Measurements from ENCODE around the gene TPM2. TPM values are rescaled to one million over a fixed set of nuclear protein-coding genes. Genes with fewer than 3 reads are reported as not detected.

The TPM2 gene
- total RNA-seq, 1 donor from 2014 or later: 2.5 TPM

DNA sequence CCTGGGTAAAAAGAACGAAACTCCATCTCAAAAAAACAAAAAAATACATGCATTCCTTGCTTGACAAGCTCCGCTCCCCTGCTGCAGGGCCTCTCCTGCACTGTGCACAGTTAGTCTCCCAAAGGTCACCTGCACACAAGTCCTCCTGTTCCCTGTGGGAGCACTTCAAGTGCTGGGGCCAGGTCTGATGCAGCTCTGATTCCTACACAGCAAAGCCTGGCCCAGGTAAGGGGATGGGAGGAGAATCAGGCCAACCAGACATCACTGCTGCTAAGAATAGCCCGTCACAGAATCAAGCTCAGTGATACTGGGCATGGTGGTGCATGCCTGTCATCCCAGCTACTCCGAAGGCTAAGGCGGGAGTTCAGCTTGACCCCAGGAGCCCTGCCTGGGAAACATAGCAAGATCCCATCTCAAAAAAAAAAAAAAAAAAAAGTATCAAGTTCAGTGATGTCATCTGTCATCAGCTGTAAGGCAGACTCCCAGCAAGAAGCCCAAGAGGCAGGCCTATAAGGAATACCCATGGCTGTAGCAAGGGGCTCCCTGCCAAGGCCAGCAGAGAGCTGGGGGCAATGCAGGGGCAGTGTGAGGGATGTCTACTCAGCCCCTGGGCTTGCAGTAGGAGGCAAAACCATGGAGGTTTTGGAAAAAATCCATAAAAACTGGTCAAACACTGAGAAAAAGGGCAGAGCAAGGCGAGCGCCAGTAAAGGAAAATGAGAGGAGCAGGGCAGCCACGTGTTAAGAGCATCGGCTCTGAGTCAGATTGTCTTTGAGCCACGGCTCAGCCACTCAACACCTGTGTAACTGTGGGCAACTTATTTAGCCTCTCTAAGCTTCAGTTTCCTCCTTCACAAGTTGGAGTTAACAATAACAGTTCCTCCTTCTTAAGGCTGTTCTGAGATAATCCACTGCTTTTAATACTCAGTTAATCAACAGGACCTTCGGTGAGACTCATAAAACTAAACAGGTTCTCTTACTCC, 3.2 kb downstream of the TPM2 start:
- intact Hi-C loops (cut with micrococcal nuclease): no loop called here
- peaks cover 20% of the 10 kb centered on the region for H3K4me1 Mint-ChIP-seq (ENCODE audit: low read depth)
- no peak overlapping the region for H3K27ac Mint-ChIP-seq
- H3K36me3 Mint-ChIP-seq (ENCODE audit: low read depth): no peaks in the 10 kb centered on the region
- H3K4me3 Mint-ChIP-seq: no peak overlapping the region
- H3K27me3 Mint-ChIP-seq (ENCODE audit: insufficient read depth): peaks cover 5% of the 10 kb centered on the region
- H3K9me3 Mint-ChIP-seq: no peaks in the 10 kb centered on the region
- no peak for DNase-seq (ENCODE audit: low spot score)

DNA sequence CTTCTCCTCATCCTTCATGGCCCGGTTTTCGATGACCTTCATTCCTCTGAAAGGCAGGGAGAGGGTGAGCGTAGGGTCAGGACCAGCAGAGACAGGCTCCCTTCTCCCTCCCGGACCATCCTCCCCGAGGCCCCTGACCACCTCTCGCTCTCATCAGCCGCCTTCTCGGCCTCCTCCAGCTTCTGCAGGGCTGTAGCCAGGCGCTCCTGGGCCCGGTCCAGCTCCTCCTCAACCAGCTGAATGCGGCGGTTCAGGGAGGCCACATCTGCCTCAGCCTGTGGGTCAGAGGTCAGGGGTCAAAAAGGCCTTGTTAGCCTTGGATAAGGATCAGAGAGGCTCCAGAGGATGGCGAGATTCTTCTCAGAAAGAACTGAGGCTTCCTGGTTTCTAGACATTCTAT, 4.2 kb downstream of the TPM2 start:
- H3K27ac Mint-ChIP-seq: no peak overlapping the region
- peaks cover 5% of the 10 kb centered on the region for H3K27me3 Mint-ChIP-seq (ENCODE audit: insufficient read depth)
- H3K36me3 Mint-ChIP-seq (ENCODE audit: low read depth): no peaks in the 10 kb centered on the region
- intact Hi-C loops (cut with micrococcal nuclease): no loop called here
- no peak for DNase-seq (ENCODE audit: low spot score)
- H3K9me3 Mint-ChIP-seq: no peaks in the 10 kb centered on the region
- H3K4me3 Mint-ChIP-seq: no peak overlapping the region
- H3K4me1 Mint-ChIP-seq (ENCODE audit: low read depth): peaks cover 14% of the 10 kb centered on the region

- Mint-ChIP-seq H3K27ac (no peak overlapping the region), H3K27me3 (ENCODE audit: insufficient read depth) (peaks cover 5% of the 10 kb centered on the region), H3K4me3 (no peak overlapping the region), H3K9me3 (no peaks in the 10 kb centered on the region), H3K4me1 (ENCODE audit: low read depth) (peaks cover 14% of the 10 kb centered on the region), H3K36me3 (ENCODE audit: low read depth) (no peaks in the 10 kb centered on the region)
- intact Hi-C loops (cut with micrococcal nuclease): no loop called here
- no peak for DNase-seq (ENCODE audit: low spot score)
These were observed 4.8 kb downstream of the TPM2 start for GRCh38 chr9:35684921-35685320.

- H3K9me3 Mint-ChIP-seq: no peaks in the 10 kb centered on the region
- DNase-seq (ENCODE audit: low spot score): no peak
- no peaks in the 10 kb centered on the region for H3K36me3 Mint-ChIP-seq (ENCODE audit: low read depth)
- no peak overlapping the region for H3K4me3 Mint-ChIP-seq
- no peak overlapping the region for H3K27ac Mint-ChIP-seq
- H3K27me3 Mint-ChIP-seq (ENCODE audit: insufficient read depth): peaks cover 8% of the 10 kb centered on the region
- intact Hi-C loops (cut with micrococcal nuclease): no loop called here
- peaks cover 5% of the 10 kb centered on the region for H3K4me1 Mint-ChIP-seq (ENCODE audit: low read depth)
These were observed 6.4 kb downstream of the TPM2 start for GRCh38 chr9:35683323-35683722.

DNA sequence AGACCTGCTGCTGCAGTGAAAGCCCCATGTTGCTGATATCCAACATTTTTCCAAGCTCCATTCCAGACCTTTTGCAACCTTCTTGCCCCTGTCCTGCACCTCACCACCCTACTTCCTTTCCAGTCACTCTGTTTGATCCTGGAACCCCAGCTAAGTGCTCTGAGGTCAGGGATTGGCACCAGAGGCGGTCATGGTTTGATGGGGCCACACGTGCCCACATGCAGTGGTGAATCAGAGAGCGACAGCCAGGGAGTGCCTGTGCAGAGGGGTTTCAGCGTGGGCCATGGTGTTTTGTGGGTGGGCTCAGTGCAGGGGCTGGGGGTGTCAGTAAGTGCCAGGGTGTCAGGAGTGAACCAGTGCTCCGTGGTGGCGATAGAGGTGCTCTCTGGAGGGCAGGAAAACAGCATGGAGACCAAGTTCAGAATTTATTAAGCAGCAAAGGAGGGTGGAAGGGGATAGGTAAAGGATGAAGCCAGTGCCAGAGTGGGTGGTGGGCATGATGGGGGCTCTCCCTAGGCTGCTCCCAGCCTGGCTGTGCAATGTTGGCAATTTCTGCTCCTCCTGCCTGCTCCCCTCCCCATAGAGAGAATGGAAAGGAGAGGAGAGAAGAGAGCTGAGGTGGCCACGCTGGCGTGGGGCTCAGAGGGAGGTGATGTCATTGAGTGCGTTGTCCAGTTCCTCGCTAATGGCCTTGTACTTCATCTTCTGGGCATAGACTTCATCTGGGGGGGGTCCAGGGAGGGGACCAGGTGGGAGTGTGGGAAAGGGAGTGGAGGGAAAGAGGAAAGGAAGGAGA, 7.0 kb downstream of the TPM2 start:
- Mint-ChIP-seq H3K36me3 (ENCODE audit: low read depth) (no peaks in the 10 kb centered on the region), H3K9me3 (no peaks in the 10 kb centered on the region), H3K27me3 (ENCODE audit: insufficient read depth) (peaks cover 8% of the 10 kb centered on the region), H3K4me1 (ENCODE audit: low read depth) (no peaks in the 10 kb centered on the region), H3K27ac (no peak overlapping the region), H3K4me3 (no peak overlapping the region)
- no peak for DNase-seq (ENCODE audit: low spot score)
- intact Hi-C loops (cut with micrococcal nuclease): no loop called here

DNA sequence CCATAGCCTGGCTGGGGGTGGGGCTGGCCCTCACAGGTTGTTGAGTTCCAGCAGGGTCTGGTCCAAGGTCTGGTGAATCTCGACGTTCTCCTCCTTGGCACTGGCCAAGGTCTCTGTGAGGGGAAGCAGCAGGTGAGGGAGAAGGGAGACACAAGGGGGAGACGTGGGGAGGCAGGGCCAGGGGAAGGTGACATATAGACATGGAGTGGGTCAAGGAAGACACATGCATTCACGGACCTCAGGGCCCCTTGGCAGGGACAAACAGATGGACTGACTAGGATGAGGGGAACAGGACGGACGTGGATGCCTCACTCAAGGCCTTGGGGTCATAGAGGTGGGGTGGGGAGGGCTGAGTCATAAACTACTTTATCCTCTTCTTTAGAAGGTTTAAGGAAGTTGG, 7.7 kb downstream of the TPM2 start:
- Mint-ChIP-seq H3K4me1 (ENCODE audit: low read depth) (no peaks in the 10 kb centered on the region), H3K27ac (no peak overlapping the region), H3K27me3 (ENCODE audit: insufficient read depth) (peaks cover 6% of the 10 kb centered on the region), H3K4me3 (no peak overlapping the region), H3K36me3 (ENCODE audit: low read depth) (no peaks in the 10 kb centered on the region), H3K9me3 (no peaks in the 10 kb centered on the region)
- no peak for DNase-seq (ENCODE audit: low spot score)
- intact Hi-C loops (cut with micrococcal nuclease): no loop called here

- no peak for DNase-seq (ENCODE audit: low spot score)
- Mint-ChIP-seq H3K36me3 (ENCODE audit: low read depth) (no peaks in the 10 kb centered on the region), H3K4me1 (ENCODE audit: low read depth) (peaks cover 1% of the 10 kb centered on the region), H3K27me3 (ENCODE audit: insufficient read depth) (peaks cover 8% of the 10 kb centered on the region), H3K4me3 (no peak overlapping the region), H3K27ac (no peak overlapping the region), H3K9me3 (no peaks in the 10 kb centered on the region)
- intact Hi-C loops (cut with micrococcal nuclease): no loop called here
These were observed 8.3 kb downstream of the TPM2 start for GRCh38 chr9:35681341-35682002.

DNA sequence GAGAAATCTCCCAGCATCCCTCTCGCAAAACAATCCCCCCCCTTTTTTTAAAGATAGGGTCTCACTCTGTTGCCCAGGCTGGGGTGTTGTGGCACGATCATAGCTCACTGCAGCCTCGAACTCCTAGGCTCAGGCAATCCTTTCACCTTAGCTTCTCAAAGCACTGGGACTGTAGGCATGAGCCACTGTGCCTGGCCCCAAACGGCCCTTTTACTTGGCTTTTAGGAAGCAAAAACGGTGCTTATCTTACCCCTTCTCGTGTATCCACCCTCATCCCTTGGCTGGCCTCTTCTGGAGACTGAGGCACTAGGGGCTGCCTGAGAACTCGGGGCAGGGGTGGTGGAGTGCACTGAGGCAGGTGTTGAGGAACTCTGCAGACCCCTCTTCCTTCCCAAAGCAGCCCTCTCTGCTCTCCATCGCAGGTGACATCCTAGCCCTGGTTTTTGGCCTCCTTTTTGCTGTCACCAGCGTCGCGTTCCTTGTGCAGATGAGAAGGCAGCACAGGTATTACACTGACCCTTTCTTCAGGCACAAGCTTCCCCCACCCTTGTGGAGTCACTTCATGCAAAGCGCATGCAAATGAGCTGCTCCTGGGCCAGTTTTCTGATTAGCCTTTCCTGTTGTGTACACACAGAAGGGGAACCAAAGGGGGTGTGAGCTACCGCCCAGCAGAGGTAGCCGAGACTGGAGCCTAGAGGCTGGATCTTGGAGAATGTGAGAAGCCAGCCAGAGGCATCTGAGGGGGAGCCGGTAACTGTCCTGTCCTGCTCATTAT, 9.2 kb downstream of the TPM2 start:
- Mint-ChIP-seq H3K27ac (no peak overlapping the region), H3K4me1 (ENCODE audit: low read depth) (peaks cover 5% of the 10 kb centered on the region), H3K9me3 (no peaks in the 10 kb centered on the region), H3K27me3 (ENCODE audit: insufficient read depth) (peaks cover 11% of the 10 kb centered on the region), H3K36me3 (ENCODE audit: low read depth) (no peaks in the 10 kb centered on the region), H3K4me3 (no peak overlapping the region)
- no peak for DNase-seq (ENCODE audit: low spot score)
- intact Hi-C loops (cut with micrococcal nuclease): no loop called here

GRCh38 chr9:35679766-35680330, 9.9 kb downstream of the TPM2 start:
- Mint-ChIP-seq H3K27me3 (ENCODE audit: insufficient read depth) (peaks cover 11% of the 10 kb centered on the region), H3K4me1 (ENCODE audit: low read depth) (peaks cover 5% of the 10 kb centered on the region), H3K36me3 (ENCODE audit: low read depth) (no peaks in the 10 kb centered on the region), H3K27ac (no peak overlapping the region), H3K4me3 (no peak overlapping the region), H3K9me3 (no peaks in the 10 kb centered on the region)
- DNase-seq (ENCODE audit: low spot score): no peak
- intact Hi-C loops (cut with micrococcal nuclease): no loop called here

GRCh38 chr9:35679091-35679490, 10.6 kb downstream of the TPM2 start:
- Mint-ChIP-seq H3K27ac (no peak overlapping the region), H3K9me3 (no peaks in the 10 kb centered on the region), H3K27me3 (ENCODE audit: insufficient read depth) (peaks cover 17% of the 10 kb centered on the region), H3K4me1 (ENCODE audit: low read depth) (peaks cover 5% of the 10 kb centered on the region), H3K4me3 (no peak overlapping the region), H3K36me3 (ENCODE audit: low read depth) (no peaks in the 10 kb centered on the region)
- intact Hi-C loops (cut with micrococcal nuclease): no loop called here
- DNase-seq (ENCODE audit: low spot score): no peak

- H3K27ac Mint-ChIP-seq: no peak overlapping the region
- H3K27me3 Mint-ChIP-seq (ENCODE audit: insufficient read depth): peaks cover 29% of the 10 kb centered on the region
- H3K4me3 Mint-ChIP-seq: peak overlapping the region; percentile 20
- intact Hi-C loops (cut with micrococcal nuclease): no loop called here
- DNase-seq (ENCODE audit: low spot score): no peak
- no peaks in the 10 kb centered on the region for H3K9me3 Mint-ChIP-seq
- H3K36me3 Mint-ChIP-seq (ENCODE audit: low read depth): no peaks in the 10 kb centered on the region
- peaks cover 5% of the 10 kb centered on the region for H3K4me1 Mint-ChIP-seq (ENCODE audit: low read depth)
These were observed 13.9 kb downstream of the TPM2 start for GRCh38 chr9:35675732-35676392.

GRCh38 chr9:35675204-35675603, 14.5 kb downstream of the TPM2 start:
- intact Hi-C loops (cut with micrococcal nuclease): no loop called here
- Mint-ChIP-seq H3K4me3 (no peak overlapping the region), H3K4me1 (ENCODE audit: low read depth) (peaks cover 5% of the 10 kb centered on the region), H3K27ac (no peak overlapping the region), H3K27me3 (ENCODE audit: insufficient read depth) (peaks cover 29% of the 10 kb centered on the region), H3K9me3 (no peaks in the 10 kb centered on the region), H3K36me3 (ENCODE audit: low read depth) (no peaks in the 10 kb centered on the region)
- DNase-seq (ENCODE audit: low spot score): no peak
